Measurements from ENCODE around the gene PCLAF. TPM values are rescaled to one million over a fixed set of nuclear protein-coding genes. Genes with fewer than 3 reads are reported as not detected.

Gene PCLAF
- total RNA-seq, 4 donors from 2014 or later, result 0.88 to 4.6 TPM; not detected in 2

DNA sequence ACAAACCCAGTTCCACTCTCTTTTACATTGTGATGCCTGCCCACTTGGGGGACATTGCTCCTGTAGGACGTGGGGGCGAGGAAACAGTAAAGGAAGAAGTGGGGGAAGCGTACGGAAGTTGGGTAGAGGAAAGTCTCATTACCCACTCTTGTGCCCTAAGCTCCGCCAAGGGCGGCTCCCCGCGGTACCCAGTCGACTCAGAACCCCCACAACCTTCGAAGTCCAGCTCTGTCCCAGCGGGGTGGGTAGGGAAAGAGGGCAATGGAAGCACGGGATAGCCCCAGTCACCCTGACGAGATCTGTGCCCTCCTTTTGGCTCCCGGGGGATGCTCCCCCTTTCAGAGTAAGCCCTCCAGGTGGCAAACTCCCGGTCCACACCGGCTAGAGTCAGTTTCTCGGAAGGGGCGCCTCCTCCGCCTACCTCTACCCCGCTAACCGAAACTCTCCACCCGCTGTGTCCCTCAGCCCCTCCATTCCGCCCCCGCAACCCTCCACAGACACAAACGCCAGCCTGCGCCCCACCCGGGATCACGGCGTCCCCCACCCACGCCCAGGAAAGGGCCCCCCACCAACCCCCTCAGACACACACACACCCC, 25.8 kb downstream of the PCLAF start:
- TF ChIP-seq, protein P1, sequence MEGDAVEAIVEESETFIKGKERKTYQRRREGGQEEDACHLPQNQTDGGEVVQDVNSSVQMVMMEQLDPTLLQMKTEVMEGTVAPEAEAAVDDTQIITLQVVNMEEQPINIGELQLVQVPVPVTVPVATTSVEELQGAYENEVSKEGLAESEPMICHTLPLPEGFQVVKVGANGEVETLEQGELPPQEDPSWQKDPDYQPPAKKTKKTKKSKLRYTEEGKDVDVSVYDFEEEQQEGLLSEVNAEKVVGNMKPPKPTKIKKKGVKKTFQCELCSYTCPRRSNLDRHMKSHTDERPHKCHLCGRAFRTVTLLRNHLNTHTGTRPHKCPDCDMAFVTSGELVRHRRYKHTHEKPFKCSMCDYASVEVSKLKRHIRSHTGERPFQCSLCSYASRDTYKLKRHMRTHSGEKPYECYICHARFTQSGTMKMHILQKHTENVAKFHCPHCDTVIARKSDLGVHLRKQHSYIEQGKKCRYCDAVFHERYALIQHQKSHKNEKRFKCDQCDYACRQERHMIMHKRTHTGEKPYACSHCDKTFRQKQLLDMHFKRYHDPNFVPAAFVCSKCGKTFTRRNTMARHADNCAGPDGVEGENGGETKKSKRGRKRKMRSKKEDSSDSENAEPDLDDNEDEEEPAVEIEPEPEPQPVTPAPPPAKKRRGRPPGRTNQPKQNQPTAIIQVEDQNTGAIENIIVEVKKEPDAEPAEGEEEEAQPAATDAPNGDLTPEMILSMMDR (IDR thresholded peaks at IDR 0.05; ENCODE audit: low read depth), result no peak

DNA sequence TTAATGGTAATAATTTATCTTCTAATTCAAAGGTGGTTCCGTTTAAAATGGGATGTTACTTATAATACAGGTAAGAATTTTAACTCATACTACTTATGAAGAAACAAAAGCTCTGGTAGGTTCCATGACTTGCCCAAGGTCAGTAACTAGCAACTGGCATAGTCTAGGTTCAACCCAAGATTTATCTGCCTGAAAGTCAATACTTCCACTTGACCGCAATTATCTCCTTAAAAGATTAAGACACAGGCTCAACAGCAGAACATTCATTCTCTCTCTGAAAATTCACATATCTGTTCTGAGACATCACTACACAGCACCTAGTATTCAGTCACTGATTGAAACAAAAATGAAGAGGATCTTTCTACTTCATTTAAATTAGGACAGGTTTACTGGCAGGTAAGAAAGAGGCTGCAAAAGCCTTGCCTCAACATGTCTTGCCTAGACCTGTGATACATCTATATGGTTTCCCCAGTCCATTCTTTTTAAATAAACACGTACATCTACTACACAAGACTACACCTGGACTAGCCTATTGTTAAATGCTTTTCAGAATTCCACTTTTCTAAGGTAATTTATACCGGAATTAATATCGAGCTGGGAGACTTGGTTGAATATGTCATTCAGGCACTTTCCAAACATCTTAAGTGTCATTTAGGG, 26.4 kb downstream of the PCLAF start:
- TF ChIP-seq, protein P1 (IDR thresholded peaks at IDR 0.05; ENCODE audit: low read depth), result no peak

DNA sequence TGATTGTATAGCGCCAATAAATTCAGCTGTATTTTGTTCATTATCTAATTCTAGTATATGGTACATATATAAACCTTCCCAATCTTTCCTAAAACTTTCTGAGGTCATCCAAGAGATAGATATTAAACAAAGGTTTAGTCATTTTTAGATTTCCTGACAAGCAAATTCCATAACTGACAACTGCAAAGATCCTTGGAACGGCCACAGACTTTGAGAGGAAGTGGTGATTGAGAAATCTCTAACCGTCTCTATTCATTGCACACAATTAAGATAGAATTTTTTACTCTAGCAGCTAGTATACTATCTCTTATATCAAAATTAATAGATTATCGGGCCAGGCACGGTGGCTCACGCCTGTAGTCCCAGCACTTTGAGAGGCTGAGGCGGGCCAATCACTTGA, 30.0 kb downstream of the PCLAF start:
- TF ChIP-seq, protein P1 (IDR thresholded peaks at IDR 0.05; ENCODE audit: low read depth), result no peak

GRCh38 chr15:64349375-64349774, 31.9 kb downstream of the PCLAF start:
- TF ChIP-seq, protein P1 (IDR thresholded peaks at IDR 0.05; ENCODE audit: low read depth), result no peak

DNA sequence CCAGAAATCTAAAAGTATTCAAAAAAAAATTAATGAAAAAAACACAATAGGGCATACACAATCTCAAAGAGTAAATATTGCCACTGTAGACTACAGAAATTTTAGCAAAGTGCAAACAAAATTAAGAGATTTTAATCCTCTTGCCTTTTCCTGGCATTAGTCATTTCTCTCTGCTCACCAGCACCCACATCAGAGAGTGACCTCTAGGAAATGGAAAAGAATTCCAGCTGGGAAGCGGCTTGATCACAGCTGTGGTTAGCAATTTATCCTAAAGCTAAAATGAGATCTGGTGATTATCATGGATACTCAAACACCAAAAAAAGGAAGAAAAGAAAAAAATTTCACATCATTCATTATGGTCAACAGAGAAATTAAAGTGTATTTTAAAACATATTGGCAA, 32.8 kb downstream of the PCLAF start:
- TF ChIP-seq, protein P1 (IDR thresholded peaks at IDR 0.05; ENCODE audit: low read depth), result no peak

- TF ChIP-seq, protein P1 (IDR thresholded peaks at IDR 0.05; ENCODE audit: low read depth), result no peak
Measured at GRCh38 chr15:64344651-64345294, 36.5 kb downstream of the PCLAF start.

DNA sequence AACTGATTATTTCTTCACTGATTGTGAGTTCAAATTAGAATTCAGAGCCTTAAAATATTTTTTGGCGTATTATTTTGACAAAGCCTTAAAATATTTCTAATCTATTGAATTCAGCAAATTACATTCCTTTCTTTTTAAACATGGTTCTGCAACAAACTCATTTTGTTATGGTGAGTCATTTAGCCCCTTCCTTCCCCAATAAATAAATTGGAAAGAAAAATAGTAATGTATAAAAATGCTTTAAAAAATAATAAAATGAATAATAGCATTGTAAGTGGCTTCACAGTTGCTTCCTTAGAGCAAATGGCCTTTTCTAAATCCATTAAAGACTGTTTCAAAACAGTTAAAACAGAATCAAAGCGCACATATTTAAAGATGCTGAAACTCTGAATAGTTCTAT, 37.4 kb downstream of the PCLAF start:
- TF ChIP-seq, protein P1 (IDR thresholded peaks at IDR 0.05; ENCODE audit: low read depth), result no peak

Data from subcutaneous adipose tissue (tissue), 4 donors.